WERI-Rb-1 (cell line): ENCODE results near the gene NR2C2.

Experiments
- DNase-seq: peaks from one replicate; pipeline ENCODE4 v3.0.0-alpha.2; 2020
- H3K27ac ChIP-seq: fragments of 250-450 bp; sonication (Bioruptor Pico); 2 replicates; pipeline ENCODE4 v1.5.1; 2020; ENCODE audit warnings: mild to moderate bottlenecking, moderate library complexity
- H3K27me3 ChIP-seq: fragments of 250-450 bp; sonication (Bioruptor Pico); 2 replicates; pipeline ENCODE4 v1.5.1; 2021; ENCODE audit warnings: mild to moderate bottlenecking, low read depth, moderate library complexity; ENCODE audit not compliant: insufficient read depth, severe bottlenecking
- H3K36me3 ChIP-seq: fragments of 250-450 bp; sonication (Bioruptor Pico); 2 replicates; pipeline ENCODE4 v1.5.1; 2020; ENCODE audit warnings: mild to moderate bottlenecking, moderate library complexity
- H3K4me3 ChIP-seq: 2 replicates; pipeline ENCODE4 v1.5.1; 2011; ENCODE audit warnings: low read depth, mild to moderate bottlenecking, control low read depth, low read length
- H3K9me3 ChIP-seq: fragments of 250-450 bp; sonication (Bioruptor Pico); 2 replicates; pipeline ENCODE4 v1.5.1; 2021; ENCODE audit warnings: mild to moderate bottlenecking, moderate library complexity; ENCODE audit not compliant: severe bottlenecking
- CTCF ChIP-seq: IDR thresholded peaks from 2 replicates; pipeline ENCODE4 v1.5.1; 2011; ENCODE audit warnings: low read depth, mild to moderate bottlenecking, control low read depth, inconsistent platforms, low read length

NR2C2 gene

GRCh38 chr3:14947886-14948608 is 664 bp downstream of the NR2C2 start:
- Histone ChIP-seq H3K27ac (peak overlapping the region; percentile 100), H3K36me3 (peaks cover 54% of the 10 kb centered on the region), H3K27me3 (no peaks in the 10 kb centered on the region), H3K4me3 (peak overlapping the region; percentile 73), H3K9me3 (no peaks in the 10 kb centered on the region)
- peak; percentile 96 for DNase-seq
- TF ChIP-seq CTCF: no peak

- Histone ChIP-seq H3K36me3 (peaks cover 51% of the 10 kb centered on the region), H3K4me3 (peak overlapping the region; percentile 44), H3K27me3 (no peaks in the 10 kb centered on the region), H3K9me3 (no peaks in the 10 kb centered on the region), H3K27ac (peak overlapping the region; percentile 100)
- TF ChIP-seq CTCF: no peak
- DNase-seq: no peak
Observed at GRCh38 chr3:14948609-14949038, 1.2 kb downstream of the NR2C2 start.

- no peaks in the 10 kb centered on the region for H3K27me3 ChIP-seq
- DNase-seq: no peak
- no peak for TF ChIP-seq CTCF
- H3K9me3 ChIP-seq: no peaks in the 10 kb centered on the region
- peak overlapping the region; percentile 44 for H3K4me3 ChIP-seq
- H3K27ac ChIP-seq: peak overlapping the region; percentile 100
- H3K36me3 ChIP-seq: peaks cover 46% of the 10 kb centered on the region
Observed at GRCh38 chr3:14949126-14949525, 1.7 kb downstream of the NR2C2 start.

GRCh38 chr3:14950274-14950673 is 2.9 kb downstream of the NR2C2 start:
- no peak for DNase-seq
- no peaks in the 10 kb centered on the region for H3K27me3 ChIP-seq
- H3K4me3 ChIP-seq: no peak overlapping the region
- H3K36me3 ChIP-seq: peaks cover 34% of the 10 kb centered on the region
- no peaks in the 10 kb centered on the region for H3K9me3 ChIP-seq
- H3K27ac ChIP-seq: no peak overlapping the region
- no peak for TF ChIP-seq CTCF

- TF ChIP-seq CTCF: no peak
- H3K9me3 ChIP-seq: no peaks in the 10 kb centered on the region
- no peak overlapping the region for H3K4me3 ChIP-seq
- no peak for DNase-seq
- no peak overlapping the region for H3K27ac ChIP-seq
- peaks cover 15% of the 10 kb centered on the region; the same call in 1 of the 2 replicates for H3K36me3 ChIP-seq
- no peaks in the 10 kb centered on the region for H3K27me3 ChIP-seq
Observed at GRCh38 chr3:14957153-14957552, 9.8 kb downstream of the NR2C2 start.

GRCh38 chr3:14957925-14958324 is 10.5 kb downstream of the NR2C2 start:
- TF ChIP-seq CTCF: no peak
- H3K27ac ChIP-seq: no peak overlapping the region
- no peaks in the 10 kb centered on the region for H3K27me3 ChIP-seq
- H3K36me3 ChIP-seq: peaks cover 15% of the 10 kb centered on the region; the same call in 1 of the 2 replicates
- no peaks in the 10 kb centered on the region for H3K9me3 ChIP-seq
- no peak for DNase-seq
- no peak overlapping the region for H3K4me3 ChIP-seq
